A673 (cell line): ENCODE data around the gene NKX6-1. TPM values are rescaled to one million over a fixed set of nuclear protein-coding genes. Genes with fewer than 3 reads are reported as not detected.

Experiments
- BruUV-seq: library from RNA; stranded (reverse); fragments of 400-500 nt; replicated peaks from 2 replicates; lab custom pipeline; 2021; lab: Mats Ljungman, UMichigan
- CTCF ChIA-PET: fragments of 300-600 bp; sonication (Branson Sonifier 250); formaldehyde crosslinking; loops from one replicate; lab custom pipeline; 2022; ENCODE audit warnings: antibody characterized with exemption; lab: Charles Lee
- POLR2A ChIA-PET: fragments of 300-600 bp; sonication (Branson Sonifier 250); formaldehyde crosslinking; loops from one replicate; lab custom pipeline; 2022; ENCODE audit warnings: antibody characterized with exemption; ENCODE audit not compliant: low non-redundant PET; lab: Charles Lee
- DNase-seq: peaks from one replicate; pipeline ENCODE4 v3.0.0-alpha.2; 2015; ENCODE audit warnings: low spot score
- H3K27ac ChIP-seq: fragments of 200-600 bp; sonication (generic); 2 replicates; pipeline ENCODE4 v1.5.1; 2016; ENCODE audit warnings: mixed run types, low read depth, mild to moderate bottlenecking, mixed read lengths, antibody characterized with exemption, low read length; ENCODE audit not compliant: poor library complexity, severe bottlenecking
- H3K27me3 ChIP-seq: fragments of 200-600 bp; sonication (generic); replicated peaks from 2 replicates; pipeline ENCODE4 v1.6.1; 2017; ENCODE audit warnings: mixed run types, low read depth, mild to moderate bottlenecking, mixed read lengths, antibody characterized with exemption, low read length; ENCODE audit not compliant: insufficient read depth, poor library complexity
- H3K36me3 ChIP-seq: fragments of 200-600 bp; sonication (generic); 2 replicates; pipeline ENCODE4 v1.6.1; 2016; ENCODE audit warnings: mixed run types, mild to moderate bottlenecking, mixed read lengths, antibody characterized with exemption, low read length; ENCODE audit not compliant: insufficient read depth, poor library complexity, severe bottlenecking
- H3K4me1 ChIP-seq: fragments of 200-600 bp; sonication (generic); 2 replicates; pipeline ENCODE4 v1.6.1; 2017; ENCODE audit warnings: mixed run types, mild to moderate bottlenecking, mixed read lengths, antibody characterized with exemption, low read length; ENCODE audit not compliant: insufficient read depth, poor library complexity, severe bottlenecking
- H3K4me3 ChIP-seq: fragments of 200-600 bp; sonication (generic); 2 replicates; pipeline ENCODE4 v1.5.1; 2016; ENCODE audit warnings: low read depth, mixed run types, mild to moderate bottlenecking, mixed read lengths, low read length; ENCODE audit not compliant: poor library complexity, severe bottlenecking
- H3K9me3 ChIP-seq: fragments of 200-600 bp; sonication (generic); 2 replicates; pipeline ENCODE4 v1.6.1; 2016; ENCODE audit warnings: mixed run types, low read depth, mild to moderate bottlenecking, mixed read lengths, antibody characterized with exemption, low read length; ENCODE audit not compliant: poor library complexity, severe bottlenecking
- CTCF ChIP-seq: fragments of 300-800, 200-600 bp; sonication (generic); conservative IDR thresholded peaks from 2 replicates; pipeline ENCODE4 v1.5.1; 2017; ENCODE audit warnings: low read depth, mild to moderate bottlenecking, antibody characterized with exemption, low read length, moderate library complexity, mixed read lengths
- EZH2 ChIP-seq: fragments of 200-600 bp; sonication (generic); IDR thresholded peaks from 2 replicates; pipeline ENCODE4 v1.6.1; 2017; ENCODE audit warnings: borderline replicate concordance, low read depth, mild to moderate bottlenecking, mixed read lengths, antibody characterized with exemption, low read length; ENCODE audit not compliant: poor library complexity, severe bottlenecking
- intact Hi-C: fragments of 100-400 bp; cut with micrococcal nuclease; formaldehyde crosslinking; loops from one replicate; pipeline ENCODE4 v1.10.0; 2022; ENCODE audit not compliant: unreplicated experiment
- total RNA-seq: library from RNA; stranded (reverse); gene quantifications from 2 replicates; pipeline ENCODE4 v1.2.3, GENCODE V29; 2021

NKX6-1 gene
- total RNA-seq, 1 experiment from 2014 or later: 8.8 TPM

- H3K36me3 ChIP-seq: peaks cover 14% of the 10 kb centered on the region
- ChIA-PET POLR2A (no interaction called here), CTCF (no interaction called here)
- H3K27ac ChIP-seq: no peak overlapping the region
- H3K4me3 ChIP-seq: peak overlapping the region; percentile 70
- intact Hi-C loops: no loop called here
- no peaks in the 10 kb centered on the region for H3K9me3 ChIP-seq
- no peak for DNase-seq
- no TSS peak for BruUV-seq
- TF ChIP-seq CTCF (no peak), EZH2 (no peak)
- no peaks in the 10 kb centered on the region for H3K27me3 ChIP-seq
- no peaks in the 10 kb centered on the region for H3K4me1 ChIP-seq
These were observed 2.8 kb downstream of the NKX6-1 start for GRCh38 chr4:84496331-84496705.

- H3K4me3 ChIP-seq: peak overlapping the region; percentile 70
- intact Hi-C loops: no loop called here
- no peak for DNase-seq
- TF ChIP-seq EZH2 (no peak), CTCF (no peak)
- ChIA-PET CTCF (no interaction called here), POLR2A (no interaction called here)
- BruUV-seq: no TSS peak
- H3K9me3 ChIP-seq: no peaks in the 10 kb centered on the region
- H3K4me1 ChIP-seq: no peaks in the 10 kb centered on the region
- no peak overlapping the region for H3K27ac ChIP-seq
- peaks cover 14% of the 10 kb centered on the region for H3K36me3 ChIP-seq
- H3K27me3 ChIP-seq: no peaks in the 10 kb centered on the region
These were observed 3.3 kb downstream of the NKX6-1 start for GRCh38 chr4:84495794-84496261.

- no peak for DNase-seq
These were observed 3.8 kb downstream of the NKX6-1 start for GRCh38 chr4:84495118-84495793.

More at GRCh38 chr4:84495118-84495793, 3.8 kb downstream of the NKX6-1 start:
- BruUV-seq: no TSS peak
- ChIA-PET CTCF (no interaction called here), POLR2A (no interaction called here)
- Histone ChIP-seq H3K4me1 (no peaks in the 10 kb centered on the region), H3K9me3 (no peaks in the 10 kb centered on the region), H3K27ac (no peak overlapping the region), H3K4me3 (no peak overlapping the region), H3K36me3 (peaks cover 14% of the 10 kb centered on the region), H3K27me3 (no peaks in the 10 kb centered on the region)
- TF ChIP-seq CTCF: no peak
- intact Hi-C loops: no loop called here
